GM23338 (cell line): ENCODE data around the gene SCLY. TPM values are rescaled to one million over a fixed set of nuclear protein-coding genes. Genes with fewer than 3 reads are reported as not detected.

Experiments used
- ATAC-seq: fragments of 200-7000 bp; cut with Tn5 transposase; 3 replicates; pipeline ENCODE4 v1.9.1; 2020
- DNase-seq: peaks from one replicate; pipeline ENCODE4 v3.0.0-alpha.2; 2015; ENCODE audit warnings: low spot score
- H2AFZ ChIP-seq: fragments of 200-600 bp; sonication (generic); 2 replicates; pipeline ENCODE4 v1.8.0; 2016; ENCODE audit warnings: antibody characterized with exemption, mild to moderate bottlenecking, moderate library complexity
- H3F3A ChIP-seq: fragments of 200-600 bp; sonication (generic); replicated peaks from 2 replicates; pipeline ENCODE4 v1.8.0; 2017; ENCODE audit warnings: antibody characterized with exemption, mixed run types, low read depth
- H3K27ac ChIP-seq: fragments of 200-600 bp; sonication (generic); 2 replicates; pipeline ENCODE4 v1.6.1; 2016; ENCODE audit warnings: low read depth
- H3K27me3 ChIP-seq: fragments of 200-600 bp; sonication (generic); 2 replicates; pipeline ENCODE4 v1.8.0; 2016; ENCODE audit warnings: mild to moderate bottlenecking, mixed run types, moderate library complexity; ENCODE audit not compliant: insufficient read depth
- H3K36me3 ChIP-seq: fragments of 200-600 bp; sonication (generic); 2 replicates; pipeline ENCODE4 v1.8.0; 2016; ENCODE audit warnings: mild to moderate bottlenecking; ENCODE audit not compliant: insufficient read depth
- H3K4me1 ChIP-seq: fragments of 200-600 bp; sonication (generic); 2 replicates; pipeline ENCODE4 v1.8.0; 2016; ENCODE audit warnings: mild to moderate bottlenecking, moderate library complexity; ENCODE audit not compliant: insufficient read depth
- H3K4me2 ChIP-seq: fragments of 200-600 bp; sonication (generic); 2 replicates; pipeline ENCODE4 v1.7.1; 2017; ENCODE audit warnings: mixed run types
- H3K4me3 ChIP-seq: fragments of 200-600 bp; sonication (generic); 2 replicates; pipeline ENCODE4 v1.6.1; 2016; ENCODE audit warnings: mixed run types
- H3K79me2 ChIP-seq: fragments of 200-600 bp; sonication (generic); replicated peaks from 2 replicates; pipeline ENCODE4 v1.8.0; 2017; ENCODE audit warnings: mild to moderate bottlenecking; ENCODE audit not compliant: insufficient read depth
- H3K9me2 ChIP-seq: fragments of 200-600 bp; sonication (generic); 2 replicates; pipeline ENCODE4 v1.8.0; 2017; ENCODE audit not compliant: insufficient read depth
- H4K20me1 ChIP-seq: fragments of 200-600 bp; sonication (generic); replicated peaks from 2 replicates; pipeline ENCODE4 v1.8.0; 2017; ENCODE audit warnings: mild to moderate bottlenecking; ENCODE audit not compliant: insufficient read depth
- H3K27ac Mint-ChIP-seq: 2 replicates; pipeline ENCODE4 v1.8.0; 2020; ENCODE audit warnings: inconsistent platforms, mild to moderate bottlenecking, moderate library complexity, mixed read lengths
- H3K27me3 Mint-ChIP-seq: 3 replicates; pipeline ENCODE4 v1.8.0; 2022; ENCODE audit warnings: low read depth, mild to moderate bottlenecking, moderate library complexity, mixed read lengths, inconsistent platforms; ENCODE audit not compliant: insufficient read depth, poor library complexity
- H3K36me3 Mint-ChIP-seq: 3 replicates; pipeline ENCODE4 v1.8.0; 2021; ENCODE audit warnings: low read depth, mild to moderate bottlenecking, inconsistent platforms, moderate library complexity, mixed read lengths
- H3K4me1 Mint-ChIP-seq: 3 replicates; pipeline ENCODE4 v1.8.0; 2020; ENCODE audit warnings: mild to moderate bottlenecking, inconsistent platforms, mixed read lengths
- H3K4me3 Mint-ChIP-seq: 3 replicates; pipeline ENCODE4 v1.8.0; 2021; ENCODE audit warnings: moderate library complexity, mild to moderate bottlenecking, inconsistent platforms, mixed read lengths
- H3K9me3 Mint-ChIP-seq: 3 replicates; pipeline ENCODE4 v1.8.0; 2020; ENCODE audit warnings: moderate library complexity, mild to moderate bottlenecking, inconsistent platforms, mixed read lengths
- CREB1 ChIP-seq: fragments of 250-450 bp; sonication (Bioruptor Pico); IDR thresholded peaks from 2 replicates; pipeline ENCODE4 v1.5.0; 2020; ENCODE audit warnings: low read depth, mild to moderate bottlenecking, moderate library complexity
- CTCF ChIP-seq, 2 experiments: fragments of 200-600 bp in 1 of 2; sonication (generic) in 1 of 2; conservative IDR thresholded peaks; 2 replicates each; pipeline versions ENCODE4 v1.5.1 to v1.6.1; 2016 to 2017; ENCODE audit warnings: antibody characterized with exemption in 2 of 2, low read depth in 2 of 2, mild to moderate bottlenecking in 2 of 2, moderate library complexity in 1 of 2
- EZH2 ChIP-seq: fragments of 200-600 bp; sonication (generic); IDR thresholded peaks from one replicate; pipeline ENCODE4 v1.8.0; 2017; ENCODE audit warnings: antibody characterized with exemption, mild to moderate bottlenecking, low read depth; ENCODE audit not compliant: unreplicated experiment
- EZH2phosphoT487 ChIP-seq: fragments of 200-600 bp; sonication (generic); IDR thresholded peaks from one replicate; pipeline ENCODE4 v1.8.1; 2018; ENCODE audit warnings: antibody characterized with exemption; ENCODE audit not compliant: unreplicated experiment
- JUNB ChIP-seq: IDR thresholded peaks from one replicate; pipeline ENCODE4 v1.6.1; 2016; ENCODE audit warnings: antibody characterized with exemption; ENCODE audit not compliant: unreplicated experiment
- NANOG ChIP-seq: IDR thresholded peaks from 2 replicates; pipeline ENCODE4 v1.6.1; 2016; ENCODE audit warnings: antibody characterized with exemption, borderline replicate concordance
- POLR2AphosphoS5 ChIP-seq: IDR thresholded peaks from 2 replicates; pipeline ENCODE4 v1.6.1; 2016; ENCODE audit warnings: antibody characterized with exemption, low read depth
- STAT1 ChIP-seq: IDR thresholded peaks from one replicate; pipeline ENCODE4 v1.6.1; 2016; ENCODE audit warnings: antibody characterized with exemption; ENCODE audit not compliant: unreplicated experiment
- ZNF114 ChIP-seq: fragments of 250-450 bp; sonication (Bioruptor Pico); IDR thresholded peaks from 2 replicates; pipeline ENCODE4 v1.5.0; 2020; ENCODE audit warnings: mild to moderate bottlenecking, moderate library complexity
- ZNF331 ChIP-seq: fragments of 250-450 bp; sonication (Bioruptor Pico); IDR thresholded peaks from 2 replicates; pipeline ENCODE4 v1.5.0; 2020; ENCODE audit warnings: low read depth, mild to moderate bottlenecking, moderate library complexity
- polyA plus RNA-seq: library from polyadenylated mRNA; unstranded; fragments of >200 nt; fragmentation: Nextera tagmentation; extraction: Ambion mirVana; gene quantifications from 2 replicates; pipeline ENCODE4 v1.2.1, GENCODE V29; 2016
- total RNA-seq: library from RNA; depleted of rRNA; stranded (reverse); fragments of >200 nt; shearing (Covaris generic); gene quantifications from 2 replicates; pipeline ENCODE4 v1.2.3, GENCODE V29; 2014
- TF ChIP-seq, protein P1 (sequence below): fragments of 250-450 bp; sonication (Bioruptor Pico); IDR thresholded peaks from 2 replicates; pipeline ENCODE4 v1.5.0; 2020; ENCODE audit warnings: mild to moderate bottlenecking, moderate library complexity
- TF ChIP-seq, protein P2 (sequence below): IDR thresholded peaks from one replicate; pipeline ENCODE4 v1.6.1; 2018; ENCODE audit warnings: antibody characterized with exemption; ENCODE audit not compliant: unreplicated experiment
- TF ChIP-seq, protein P3 (sequence below): IDR thresholded peaks from 2 replicates; pipeline ENCODE4 v1.6.1; 2016; ENCODE audit warnings: antibody characterized with exemption

The SCLY gene
- total and polyA plus RNA-seq, 2 experiments from 2014 or later: 57.2 to 80.3 TPM

DNA sequence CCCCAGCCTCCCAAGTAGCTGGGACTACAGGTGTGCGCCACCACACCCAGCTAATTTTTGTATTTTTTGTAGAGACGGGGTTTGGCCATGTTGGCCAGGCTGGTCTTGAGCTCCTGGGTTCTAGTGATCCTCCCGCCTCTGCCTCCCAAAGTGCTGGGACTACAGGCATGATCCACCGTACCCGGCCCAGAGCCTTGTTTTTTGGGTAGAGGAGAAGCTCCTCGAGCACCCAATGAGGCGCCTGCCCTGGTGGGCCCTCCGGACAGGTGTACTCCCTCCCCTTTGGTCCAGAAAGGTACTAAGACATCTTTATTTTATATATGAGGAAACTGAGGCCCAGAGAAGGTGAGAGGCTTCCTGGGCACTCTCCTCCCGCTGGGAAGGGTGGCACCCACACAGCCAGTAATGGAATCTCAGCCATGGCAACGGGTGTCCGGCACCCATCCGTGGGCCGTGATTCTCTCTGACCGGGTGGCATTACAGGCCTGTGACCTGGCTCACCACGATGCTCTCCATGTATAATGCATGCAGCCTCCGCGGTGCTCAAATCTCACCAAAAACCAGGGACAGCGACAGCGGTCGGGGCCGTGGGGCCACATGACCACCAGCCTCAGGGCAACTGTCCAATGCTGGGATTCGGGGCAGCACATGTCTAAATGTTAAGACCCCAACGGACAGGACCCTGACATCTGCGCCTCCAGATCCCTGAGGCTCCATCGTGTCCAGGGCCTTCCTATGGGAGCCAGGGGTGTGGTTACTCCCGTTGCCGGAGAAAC lies 60.9 kb downstream of the SCLY start:
- no peak overlapping the region for H3K27ac Mint-ChIP-seq
- H2AFZ ChIP-seq: no peak overlapping the region

More for the DNA sequence above, 60.9 kb downstream of the SCLY start:
- Mint-ChIP-seq H3K36me3 (no peaks in the 10 kb centered on the region), H3K4me1 (no peaks in the 10 kb centered on the region), H3K27me3 (peaks cover 11% of the 10 kb centered on the region), H3K4me3 (no peak overlapping the region), H3K9me3 (0 out of 3 replicates have a peak, but pooled peaks cover 4% of the 10 kb centered on the region)
- Histone ChIP-seq H3F3A (peaks cover 8% of the 10 kb centered on the region; the same call in 1 of the 2 replicates), H3K27me3 (no peaks in the 10 kb centered on the region), H3K4me3 (no peak overlapping the region), H3K36me3 (no peaks in the 10 kb centered on the region), H3K4me2 (no peak overlapping the region), H3K9me2 (no peaks in the 10 kb centered on the region), H4K20me1 (no peaks in the 10 kb centered on the region), H3K4me1 (no peaks in the 10 kb centered on the region), H3K27ac (no peak overlapping the region), H3K79me2 (no peaks in the 10 kb centered on the region)
- ATAC-seq (no peak), DNase-seq (no peak)
- TF ChIP-seq EZH2: no peak
- TF ChIP-seq CREB1: no peak
- no peak for TF ChIP-seq NANOG
- no peak for TF ChIP-seq ZNF331 (CRISPR knock-in tag)
- TF ChIP-seq, protein P1, sequence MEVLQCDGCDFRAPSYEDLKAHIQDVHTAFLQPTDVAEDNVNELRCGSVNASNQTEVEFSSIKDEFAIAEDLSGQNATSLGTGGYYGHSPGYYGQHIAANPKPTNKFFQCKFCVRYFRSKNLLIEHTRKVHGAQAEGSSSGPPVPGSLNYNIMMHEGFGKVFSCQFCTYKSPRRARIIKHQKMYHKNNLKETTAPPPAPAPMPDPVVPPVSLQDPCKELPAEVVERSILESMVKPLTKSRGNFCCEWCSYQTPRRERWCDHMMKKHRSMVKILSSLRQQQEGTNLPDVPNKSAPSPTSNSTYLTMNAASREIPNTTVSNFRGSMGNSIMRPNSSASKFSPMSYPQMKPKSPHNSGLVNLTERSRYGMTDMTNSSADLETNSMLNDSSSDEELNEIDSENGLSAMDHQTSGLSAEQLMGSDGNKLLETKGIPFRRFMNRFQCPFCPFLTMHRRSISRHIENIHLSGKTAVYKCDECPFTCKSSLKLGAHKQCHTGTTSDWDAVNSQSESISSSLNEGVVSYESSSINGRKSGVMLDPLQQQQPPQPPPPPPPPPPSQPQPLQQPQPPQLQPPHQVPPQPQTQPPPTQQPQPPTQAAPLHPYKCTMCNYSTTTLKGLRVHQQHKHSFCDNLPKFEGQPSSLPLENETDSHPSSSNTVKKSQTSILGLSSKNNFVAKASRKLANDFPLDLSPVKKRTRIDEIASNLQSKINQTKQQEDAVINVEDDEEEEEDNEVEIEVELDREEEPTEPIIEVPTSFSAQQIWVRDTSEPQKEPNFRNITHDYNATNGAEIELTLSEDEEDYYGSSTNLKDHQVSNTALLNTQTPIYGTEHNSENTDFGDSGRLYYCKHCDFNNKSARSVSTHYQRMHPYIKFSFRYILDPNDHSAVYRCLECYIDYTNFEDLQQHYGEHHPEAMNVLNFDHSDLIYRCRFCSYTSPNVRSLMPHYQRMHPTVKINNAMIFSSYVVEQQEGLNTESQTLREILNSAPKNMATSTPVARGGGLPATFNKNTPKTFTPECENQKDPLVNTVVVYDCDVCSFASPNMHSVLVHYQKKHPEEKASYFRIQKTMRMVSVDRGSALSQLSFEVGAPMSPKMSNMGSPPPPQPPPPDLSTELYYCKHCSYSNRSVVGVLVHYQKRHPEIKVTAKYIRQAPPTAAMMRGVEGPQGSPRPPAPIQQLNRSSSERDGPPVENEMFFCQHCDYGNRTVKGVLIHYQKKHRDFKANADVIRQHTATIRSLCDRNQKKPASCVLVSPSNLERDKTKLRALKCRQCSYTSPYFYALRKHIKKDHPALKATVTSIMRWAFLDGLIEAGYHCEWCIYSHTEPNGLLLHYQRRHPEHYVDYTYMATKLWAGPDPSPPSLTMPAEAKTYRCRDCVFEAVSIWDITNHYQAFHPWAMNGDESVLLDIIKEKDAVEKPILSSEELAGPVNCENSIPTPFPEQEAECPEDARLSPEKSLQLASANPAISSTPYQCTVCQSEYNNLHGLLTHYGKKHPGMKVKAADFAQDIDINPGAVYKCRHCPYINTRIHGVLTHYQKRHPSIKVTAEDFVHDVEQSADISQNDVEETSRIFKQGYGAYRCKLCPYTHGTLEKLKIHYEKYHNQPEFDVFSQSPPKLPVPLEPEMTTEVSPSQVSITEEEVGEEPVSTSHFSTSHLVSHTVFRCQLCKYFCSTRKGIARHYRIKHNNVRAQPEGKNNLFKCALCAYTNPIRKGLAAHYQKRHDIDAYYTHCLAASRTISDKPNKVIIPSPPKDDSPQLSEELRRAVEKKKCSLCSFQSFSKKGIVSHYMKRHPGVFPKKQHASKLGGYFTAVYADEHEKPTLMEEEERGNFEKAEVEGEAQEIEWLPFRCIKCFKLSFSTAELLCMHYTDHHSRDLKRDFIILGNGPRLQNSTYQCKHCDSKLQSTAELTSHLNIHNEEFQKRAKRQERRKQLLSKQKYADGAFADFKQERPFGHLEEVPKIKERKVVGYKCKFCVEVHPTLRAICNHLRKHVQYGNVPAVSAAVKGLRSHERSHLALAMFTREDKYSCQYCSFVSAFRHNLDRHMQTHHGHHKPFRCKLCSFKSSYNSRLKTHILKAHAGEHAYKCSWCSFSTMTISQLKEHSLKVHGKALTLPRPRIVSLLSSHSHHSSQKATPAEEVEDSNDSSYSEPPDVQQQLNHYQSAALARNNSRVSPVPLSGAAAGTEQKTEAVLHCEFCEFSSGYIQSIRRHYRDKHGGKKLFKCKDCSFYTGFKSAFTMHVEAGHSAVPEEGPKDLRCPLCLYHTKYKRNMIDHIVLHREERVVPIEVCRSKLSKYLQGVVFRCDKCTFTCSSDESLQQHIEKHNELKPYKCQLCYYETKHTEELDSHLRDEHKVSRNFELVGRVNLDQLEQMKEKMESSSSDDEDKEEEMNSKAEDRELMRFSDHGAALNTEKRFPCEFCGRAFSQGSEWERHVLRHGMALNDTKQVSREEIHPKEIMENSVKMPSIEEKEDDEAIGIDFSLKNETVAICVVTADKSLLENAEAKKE: no peak
- TF ChIP-seq, protein P2, sequence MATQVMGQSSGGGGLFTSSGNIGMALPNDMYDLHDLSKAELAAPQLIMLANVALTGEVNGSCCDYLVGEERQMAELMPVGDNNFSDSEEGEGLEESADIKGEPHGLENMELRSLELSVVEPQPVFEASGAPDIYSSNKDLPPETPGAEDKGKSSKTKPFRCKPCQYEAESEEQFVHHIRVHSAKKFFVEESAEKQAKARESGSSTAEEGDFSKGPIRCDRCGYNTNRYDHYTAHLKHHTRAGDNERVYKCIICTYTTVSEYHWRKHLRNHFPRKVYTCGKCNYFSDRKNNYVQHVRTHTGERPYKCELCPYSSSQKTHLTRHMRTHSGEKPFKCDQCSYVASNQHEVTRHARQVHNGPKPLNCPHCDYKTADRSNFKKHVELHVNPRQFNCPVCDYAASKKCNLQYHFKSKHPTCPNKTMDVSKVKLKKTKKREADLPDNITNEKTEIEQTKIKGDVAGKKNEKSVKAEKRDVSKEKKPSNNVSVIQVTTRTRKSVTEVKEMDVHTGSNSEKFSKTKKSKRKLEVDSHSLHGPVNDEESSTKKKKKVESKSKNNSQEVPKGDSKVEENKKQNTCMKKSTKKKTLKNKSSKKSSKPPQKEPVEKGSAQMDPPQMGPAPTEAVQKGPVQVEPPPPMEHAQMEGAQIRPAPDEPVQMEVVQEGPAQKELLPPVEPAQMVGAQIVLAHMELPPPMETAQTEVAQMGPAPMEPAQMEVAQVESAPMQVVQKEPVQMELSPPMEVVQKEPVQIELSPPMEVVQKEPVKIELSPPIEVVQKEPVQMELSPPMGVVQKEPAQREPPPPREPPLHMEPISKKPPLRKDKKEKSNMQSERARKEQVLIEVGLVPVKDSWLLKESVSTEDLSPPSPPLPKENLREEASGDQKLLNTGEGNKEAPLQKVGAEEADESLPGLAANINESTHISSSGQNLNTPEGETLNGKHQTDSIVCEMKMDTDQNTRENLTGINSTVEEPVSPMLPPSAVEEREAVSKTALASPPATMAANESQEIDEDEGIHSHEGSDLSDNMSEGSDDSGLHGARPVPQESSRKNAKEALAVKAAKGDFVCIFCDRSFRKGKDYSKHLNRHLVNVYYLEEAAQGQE: no peak
- TF ChIP-seq POLR2AphosphoS5: no peak
- TF ChIP-seq, protein P3, sequence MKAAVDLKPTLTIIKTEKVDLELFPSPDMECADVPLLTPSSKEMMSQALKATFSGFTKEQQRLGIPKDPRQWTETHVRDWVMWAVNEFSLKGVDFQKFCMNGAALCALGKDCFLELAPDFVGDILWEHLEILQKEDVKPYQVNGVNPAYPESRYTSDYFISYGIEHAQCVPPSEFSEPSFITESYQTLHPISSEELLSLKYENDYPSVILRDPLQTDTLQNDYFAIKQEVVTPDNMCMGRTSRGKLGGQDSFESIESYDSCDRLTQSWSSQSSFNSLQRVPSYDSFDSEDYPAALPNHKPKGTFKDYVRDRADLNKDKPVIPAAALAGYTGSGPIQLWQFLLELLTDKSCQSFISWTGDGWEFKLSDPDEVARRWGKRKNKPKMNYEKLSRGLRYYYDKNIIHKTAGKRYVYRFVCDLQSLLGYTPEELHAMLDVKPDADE: no peak
- no peak for TF ChIP-seq ZNF114 (CRISPR knock-in tag)
- TF ChIP-seq EZH2phosphoT487: no peak
- TF ChIP-seq STAT1: no peak
- no peak for TF ChIP-seq CTCF (conservative IDR thresholded peaks at IDR 0.05; ENCODE audit: low read depth in 2 of 2)
- TF ChIP-seq JUNB: no peak
